ENCODE measurements around the gene KRABD2.
"Not testable (repeated sequence)": the region's sequence is repeated elsewhere in the genome, so short reads cannot be mapped to it uniquely, and the experiment has no call there.

The KRABD2 gene

GRCh38 chr17:8376271-8377067, at the start of gene KRABD2:
TSS of gene KRABD2 (minus strand) at chr17:8376704.
- peak; percentile 92 for DNase-seq (ENCODE audit: low read depth)

- DNase-seq (ENCODE audit: low read depth): no peak
Measured at GRCh38 chr17:8421571-8421970, 45.1 kb upstream of the KRABD2 start.

- no peak for DNase-seq (ENCODE audit: low read depth)
Measured at GRCh38 chr17:8420041-8420934, 43.8 kb upstream of the KRABD2 start.

GRCh38 chr17:8419305-8419704, 42.8 kb upstream of the KRABD2 start:
- DNase-seq (ENCODE audit: low read depth): no peak

DNA sequence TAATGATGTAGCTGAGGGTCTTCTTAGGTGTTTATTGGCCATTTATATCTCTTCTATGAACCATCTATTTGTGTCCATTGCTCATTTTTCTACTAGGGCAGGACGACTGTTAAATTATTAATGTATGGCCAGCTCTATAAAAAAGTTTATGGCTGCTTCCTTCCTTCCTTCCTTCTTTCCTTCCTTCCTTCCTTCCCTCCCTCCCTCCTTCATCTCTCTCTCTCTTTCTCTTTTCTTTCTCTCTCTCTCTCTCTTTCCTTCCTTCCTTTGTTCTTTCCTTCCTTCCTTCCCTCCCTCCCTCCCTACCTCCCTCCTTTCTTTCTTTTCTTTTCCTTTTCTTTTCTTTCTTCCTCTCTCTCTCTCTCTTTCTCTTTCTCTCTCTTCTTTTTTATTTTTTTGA, 42.0 kb upstream of the KRABD2 start:
- DNase-seq (ENCODE audit: low read depth): no peak

GRCh38 chr17:8417806-8418205, 41.3 kb upstream of the KRABD2 start:
- DNase-seq (ENCODE audit: low read depth): no peak

DNA sequence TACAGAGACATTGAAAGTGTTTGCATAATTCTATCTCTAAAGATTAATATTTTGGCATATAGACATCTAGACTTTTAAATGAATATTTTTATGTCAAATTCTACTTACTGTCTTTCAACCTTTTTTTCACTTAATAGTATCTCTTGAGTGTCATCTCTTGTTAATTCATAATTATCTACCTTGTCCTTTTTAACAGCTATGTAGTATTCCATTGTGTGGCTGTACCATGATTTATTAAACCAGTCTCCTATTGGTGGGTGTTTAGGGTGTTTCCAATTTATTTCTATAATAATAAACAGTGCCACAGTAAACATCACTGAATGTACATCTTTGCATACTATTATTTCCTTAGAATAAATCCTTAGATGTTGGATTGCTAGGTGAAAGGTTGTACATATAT, 37.4 kb upstream of the KRABD2 start:
- no peak for DNase-seq (ENCODE audit: low read depth)

- no peak for DNase-seq (ENCODE audit: low read depth)
Measured at GRCh38 chr17:8413328-8413727, 36.8 kb upstream of the KRABD2 start.

GRCh38 chr17:8412089-8412488, 35.6 kb upstream of the KRABD2 start:
- DNase-seq (ENCODE audit: low read depth): no peak

GRCh38 chr17:8410883-8411238, 34.4 kb upstream of the KRABD2 start:
- DNase-seq (ENCODE audit: low read depth): no peak

DNA sequence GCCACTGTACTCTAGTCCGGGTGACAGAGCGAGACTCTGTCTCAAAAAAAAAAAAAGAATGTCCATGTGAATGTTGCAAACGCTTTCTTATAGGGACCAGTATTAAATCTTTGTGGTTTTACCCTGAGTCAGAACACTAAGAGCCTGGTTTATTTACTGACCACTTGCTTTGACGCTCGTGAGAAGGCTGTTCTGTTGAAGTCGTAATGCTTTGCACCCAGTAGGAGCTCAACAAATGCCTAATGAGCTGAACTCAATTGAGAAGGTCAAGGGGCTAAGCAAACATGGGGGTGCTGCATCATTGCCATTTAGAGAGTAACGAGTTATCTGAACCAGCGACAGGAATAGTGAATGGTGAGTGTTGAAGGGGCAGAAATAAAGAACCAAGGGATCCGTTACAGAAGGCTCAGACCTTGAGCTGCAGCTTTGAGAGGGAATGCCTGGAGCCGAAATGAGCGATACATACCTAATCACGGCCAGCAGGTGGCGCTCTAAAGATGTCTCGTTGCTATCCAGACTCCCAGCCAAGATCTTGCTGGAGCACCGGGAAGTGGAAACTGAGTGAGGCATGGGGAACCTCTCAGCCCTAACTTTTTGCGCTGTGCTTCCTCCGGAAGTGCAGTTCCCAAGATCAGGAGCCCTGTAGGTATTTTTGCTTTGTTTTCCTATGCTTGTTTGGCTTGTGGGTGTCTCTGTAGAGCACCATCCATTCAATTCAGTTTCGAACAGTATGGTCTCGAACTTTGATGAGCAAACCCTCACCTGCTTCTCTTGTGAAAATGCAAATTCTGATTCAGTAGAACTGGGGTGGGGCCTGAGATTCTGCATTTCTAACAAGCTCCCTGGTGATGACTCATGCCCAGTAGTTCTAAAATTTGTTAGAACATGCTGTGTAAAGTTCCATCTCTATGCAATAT, 33.7 kb upstream of the KRABD2 start:
- DNase-seq (ENCODE audit: low read depth): peak; percentile 65

DNA sequence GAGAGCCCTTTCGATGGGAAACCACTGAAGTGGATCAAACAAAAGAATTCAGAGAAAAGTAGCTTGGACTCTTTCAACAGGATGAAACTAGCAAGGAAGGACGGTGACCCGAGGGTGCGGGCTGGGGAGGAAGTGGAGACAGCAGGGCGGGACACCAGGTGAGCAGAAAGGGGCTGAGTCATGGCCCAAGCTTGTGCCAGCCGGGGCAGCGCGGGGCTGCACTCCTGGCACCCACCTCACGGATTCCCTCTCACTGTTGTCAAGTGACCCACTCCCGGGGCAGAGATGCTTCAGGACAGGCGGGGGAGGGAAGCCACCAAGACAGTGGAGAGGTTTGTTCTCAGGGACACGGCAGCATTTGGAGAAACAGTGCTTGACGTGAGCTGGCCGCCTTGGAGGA, 31.9 kb upstream of the KRABD2 start:
- DNase-seq (ENCODE audit: low read depth): no peak

GRCh38 chr17:8406174-8406573, 29.7 kb upstream of the KRABD2 start:
- DNase-seq (ENCODE audit: low read depth): no peak

- no peak for DNase-seq (ENCODE audit: low read depth)
Measured at GRCh38 chr17:8405499-8406016, 29.1 kb upstream of the KRABD2 start.

GRCh38 chr17:8402921-8403536, 26.5 kb upstream of the KRABD2 start:
- no peak for DNase-seq (ENCODE audit: low read depth)

- DNase-seq (ENCODE audit: low read depth): no peak
Measured at GRCh38 chr17:8401107-8401506, 24.6 kb upstream of the KRABD2 start.

DNA sequence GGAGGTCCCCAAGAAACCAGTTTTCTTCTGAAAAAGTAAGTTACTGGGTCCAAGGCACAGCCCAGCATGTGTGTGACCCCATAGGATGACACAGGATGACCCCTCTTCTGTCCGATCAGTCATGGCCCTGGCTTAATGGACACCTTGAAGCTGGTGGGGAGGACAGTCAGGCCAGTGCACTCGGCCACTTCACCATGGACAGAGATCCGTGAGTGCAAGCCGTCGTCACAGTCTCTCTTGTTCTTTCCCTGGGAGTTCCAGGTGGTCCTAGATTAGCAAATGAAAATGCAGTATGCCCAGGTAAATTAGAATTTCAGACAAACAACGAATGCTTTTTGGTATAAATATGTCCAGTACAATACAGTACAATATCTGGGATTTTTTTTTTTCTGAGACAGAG, 22.5 kb upstream of the KRABD2 start:
- DNase-seq (ENCODE audit: low read depth): no peak

GRCh38 chr17:8397636-8398035, 21.1 kb upstream of the KRABD2 start, which contains the start of gene RNF222:
TSS of gene RNF222 (minus strand) at chr17:8397827. CDS start at chr17:8393461, 4,366 bp downstream.
- no peak for DNase-seq (ENCODE audit: low read depth)

DNA sequence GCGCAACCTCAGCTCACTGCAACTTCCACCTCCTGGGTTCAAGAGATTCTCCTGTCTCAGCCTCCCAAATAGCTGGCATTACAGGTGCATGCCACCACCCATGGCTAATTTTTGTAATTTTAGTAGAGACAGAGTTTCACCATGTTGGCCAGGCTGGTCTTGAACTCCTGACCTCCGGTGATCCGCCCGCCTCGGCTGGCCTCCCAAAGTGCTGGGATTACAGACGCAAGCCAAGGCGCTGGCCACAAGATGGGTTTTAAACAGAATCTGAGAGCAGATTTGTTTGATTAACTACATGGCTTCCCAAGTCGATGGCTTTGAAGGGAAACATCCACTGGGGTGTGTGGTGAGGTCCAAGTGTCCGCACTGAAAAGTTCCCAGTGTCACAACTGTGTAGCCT, 18.0 kb upstream of the KRABD2 start:
- DNase-seq (ENCODE audit: low read depth): not testable (repeated sequence)

DNA sequence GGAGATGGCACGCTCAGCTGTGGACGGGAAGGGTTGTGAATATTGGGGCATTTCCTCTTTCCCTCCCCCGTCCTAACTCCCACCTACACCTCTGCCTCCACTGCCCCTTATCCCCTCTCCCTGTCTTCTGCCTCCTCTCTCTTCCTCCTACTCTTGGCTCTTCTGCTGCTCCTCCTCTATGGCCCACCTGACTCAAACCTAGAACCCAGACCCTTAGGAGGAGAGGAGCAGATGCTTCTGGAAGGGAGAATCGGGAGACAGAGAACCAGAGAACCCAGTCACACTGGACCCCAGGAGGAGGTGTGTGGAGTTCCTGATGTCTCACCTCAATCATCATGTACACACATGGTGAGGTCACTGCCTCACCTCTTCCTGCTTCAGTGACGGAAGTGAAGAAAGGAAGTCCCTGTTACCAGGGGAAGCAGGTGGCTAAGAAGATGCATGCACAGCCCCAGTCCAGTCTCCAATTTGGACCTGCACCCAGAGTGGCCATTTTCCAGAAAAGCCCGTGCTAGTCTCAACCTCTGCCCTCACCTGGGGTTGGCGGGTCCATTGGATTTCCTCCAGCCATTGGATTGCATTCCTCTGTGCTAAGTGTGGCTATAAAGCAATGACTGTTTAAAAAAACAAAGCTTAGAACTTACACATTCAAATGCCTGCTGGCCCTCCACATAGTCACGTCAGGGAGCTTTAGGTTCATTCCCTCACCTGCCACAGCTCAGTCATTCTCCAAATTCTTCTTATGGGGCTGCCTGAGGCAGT, 17.1 kb upstream of the KRABD2 start:
- DNase-seq (ENCODE audit: low read depth): no peak
